ENCODE data around the gene KRTAP10-10.

The KRTAP10-10 gene

GRCh38 chr21:44686000-44686781 lies 49.0 kb downstream of the KRTAP10-10 start:
- no peaks in the 10 kb centered on the region for H3K36me3 ChIP-seq (ENCODE audit: control insufficient read depth, insufficient read depth, low read length)
- H3K9me3 ChIP-seq (ENCODE audit: control insufficient read depth, low read length): no peaks in the 10 kb centered on the region
- H3K4me1 ChIP-seq (ENCODE audit: control insufficient read depth, insufficient read depth, low read length, poor library complexity, severe bottlenecking): no peaks in the 10 kb centered on the region
- H3K27ac ChIP-seq (ENCODE audit: low read depth, low read length, severe bottlenecking): no peak overlapping the region
- WGBS, 2 experiments (ENCODE audit: insufficient coverage in 2 of 2): 47 to 54% methylated on average over 11 to 14 of the region's 14 CpGs
- no peak overlapping the region for H3K4me3 ChIP-seq (ENCODE audit: extremely low read depth, insufficient read depth, low read length, poor library complexity, severe bottlenecking)

- Histone ChIP-seq H3K4me1 (ENCODE audit: control insufficient read depth, insufficient read depth, low read length, poor library complexity, severe bottlenecking) (no peaks in the 10 kb centered on the region), H3K9me3 (ENCODE audit: control insufficient read depth, low read length) (no peaks in the 10 kb centered on the region), H3K4me3 (ENCODE audit: extremely low read depth, insufficient read depth, low read length, poor library complexity, severe bottlenecking) (no peak overlapping the region), H3K27ac (ENCODE audit: low read depth, low read length, severe bottlenecking) (no peak overlapping the region), H3K36me3 (ENCODE audit: control insufficient read depth, insufficient read depth, low read length) (no peaks in the 10 kb centered on the region)
- 81 to 83% methylated on average over 18 to 25 of the region's 25 CpGs for WGBS, 2 experiments (ENCODE audit: insufficient coverage in 2 of 2)
Observed at GRCh38 chr21:44686843-44687561, 49.8 kb downstream of the KRTAP10-10 start.

GRCh38 chr21:44687671-44688070 lies 50.5 kb downstream of the KRTAP10-10 start:
- 71 to 77% methylated on average over 2 to 7 of the region's 11 CpGs for WGBS, 2 experiments (ENCODE audit: insufficient coverage in 2 of 2)
- no peak overlapping the region for H3K4me3 ChIP-seq (ENCODE audit: extremely low read depth, insufficient read depth, low read length, poor library complexity, severe bottlenecking)
- H3K36me3 ChIP-seq (ENCODE audit: control insufficient read depth, insufficient read depth, low read length): no peaks in the 10 kb centered on the region
- no peaks in the 10 kb centered on the region for H3K4me1 ChIP-seq (ENCODE audit: control insufficient read depth, insufficient read depth, low read length, poor library complexity, severe bottlenecking)
- H3K27ac ChIP-seq (ENCODE audit: low read depth, low read length, severe bottlenecking): no peak overlapping the region
- H3K9me3 ChIP-seq (ENCODE audit: control insufficient read depth, low read length): peaks cover 2% of the 10 kb centered on the region

Measured in mesodermal cell (in vitro differentiated cells).